OCI-LY1 (cell line): ENCODE data around the gene PPP1R14D.

Experiments
- H2AFZ ChIP-seq: fragments of 200-600 bp; sonication (generic), shearing (Covaris generic); 2 replicates; pipeline ENCODE4 v1.6.0; 2014; ENCODE audit warnings: antibody characterized with exemption, mild to moderate bottlenecking, low read length
- H3F3A ChIP-seq: fragments of 200-600 bp; sonication (generic), shearing (Covaris generic); 2 replicates; pipeline ENCODE4 v1.6.0; 2014; ENCODE audit warnings: mild to moderate bottlenecking, antibody characterized with exemption, low read length, moderate library complexity; ENCODE audit not compliant: insufficient read depth
- H3K27ac ChIP-seq: fragments of 200-600 bp; sonication (generic); 2 replicates; pipeline ENCODE4 v1.5.1; 2014; ENCODE audit warnings: low read length, mixed run types, mild to moderate bottlenecking, low read depth; ENCODE audit not compliant: poor library complexity, severe bottlenecking
- H3K27me3 ChIP-seq: fragments of 200-600 bp; sonication (generic); 2 replicates; pipeline ENCODE4 v1.6.0; 2014; ENCODE audit warnings: antibody characterized with exemption, mild to moderate bottlenecking, low read length, moderate library complexity; ENCODE audit not compliant: insufficient read depth
- H3K36me3 ChIP-seq: fragments of 200-600 bp; sonication (generic); 2 replicates; pipeline ENCODE4 v1.6.1; 2014; ENCODE audit warnings: mild to moderate bottlenecking, antibody characterized with exemption, low read length, moderate library complexity, mixed read lengths; ENCODE audit not compliant: insufficient read depth
- H3K4me1 ChIP-seq: fragments of 200-600 bp; sonication (generic); 2 replicates; pipeline ENCODE4 v1.5.1; 2014; ENCODE audit warnings: mild to moderate bottlenecking, low read length, moderate library complexity; ENCODE audit not compliant: insufficient read depth, severe bottlenecking
- H3K4me2 ChIP-seq: fragments of 200-600 bp; sonication (generic), shearing (Covaris generic); 2 replicates; pipeline ENCODE4 v1.6.1; 2014; ENCODE audit warnings: low read length
- H3K4me3 ChIP-seq: fragments of 200-600 bp; sonication (generic); 2 replicates; pipeline ENCODE4 v1.5.1; 2014; ENCODE audit warnings: low read length, low read depth, mild to moderate bottlenecking, mixed read lengths; ENCODE audit not compliant: poor library complexity, severe bottlenecking
- H3K79me2 ChIP-seq: fragments of 200-600 bp; shearing (Covaris generic); 2 replicates; pipeline ENCODE4 v1.6.1; 2016; ENCODE audit warnings: mixed run types, low read length, mixed read lengths; ENCODE audit not compliant: insufficient read depth
- H3K9ac ChIP-seq: fragments of 200-600 bp; sonication (generic), shearing (Covaris generic); 2 replicates; pipeline ENCODE4 v1.6.1; 2014; ENCODE audit warnings: mild to moderate bottlenecking, low read length, mixed read lengths
- H3K9me2 ChIP-seq: fragments of 200-600 bp; sonication (generic), shearing (Covaris generic); 2 replicates; pipeline ENCODE4 v1.6.1; 2014; ENCODE audit warnings: low read depth, mild to moderate bottlenecking, low read length, mixed read lengths
- H3K9me3 ChIP-seq: fragments of 200-600 bp; shearing (Covaris generic); 2 replicates; pipeline ENCODE4 v1.6.1; 2014; ENCODE audit warnings: low read length, mixed read lengths
- H4K20me1 ChIP-seq: fragments of 200-600 bp; sonication (generic), shearing (Covaris generic); 2 replicates; pipeline ENCODE4 v1.6.0; 2016; ENCODE audit warnings: mild to moderate bottlenecking, low read length; ENCODE audit not compliant: insufficient read depth
- CTCF ChIP-seq: fragments of 200-600 bp; sonication (generic), shearing (Covaris generic); IDR thresholded peaks from 2 replicates; pipeline ENCODE4 v1.5.1; 2017; ENCODE audit warnings: mild to moderate bottlenecking, antibody characterized with exemption, low read length, moderate library complexity, mixed read lengths
- EZH2 ChIP-seq: fragments of 200-600 bp; sonication (generic), shearing (Covaris generic); IDR thresholded peaks from 2 replicates; pipeline ENCODE4 v1.8.0; 2017; ENCODE audit warnings: borderline replicate concordance, mixed run types, mild to moderate bottlenecking, antibody characterized with exemption, low read length, moderate library complexity, mixed read lengths

The PPP1R14D gene

GRCh38 chr15:40770147-40770721, 58.3 kb downstream of the PPP1R14D start:
- Histone ChIP-seq H3K4me2 (peak overlapping the region; percentile 43), H3K9ac (peak overlapping the region; percentile 26; the same call in 1 of the 2 replicates), H2AFZ (no peak overlapping the region), H3K9me3 (no peaks in the 10 kb centered on the region), H3K9me2 (no peaks in the 10 kb centered on the region), H3K27ac (peak overlapping the region; percentile 89), H3K27me3 (no peaks in the 10 kb centered on the region), H3K4me3 (peak overlapping the region; percentile 33), H4K20me1 (no peaks in the 10 kb centered on the region), H3K4me1 (peaks cover 37% of the 10 kb centered on the region), H3K79me2 (no peaks in the 10 kb centered on the region), H3K36me3 (peaks cover 24% of the 10 kb centered on the region; the same call in 1 of the 2 replicates), H3F3A (no peaks in the 10 kb centered on the region)
- TF ChIP-seq EZH2 (no peak), CTCF (no peak)

- no peaks in the 10 kb centered on the region for H3K79me2 ChIP-seq
- H3K27me3 ChIP-seq = no peaks in the 10 kb centered on the region
- no peaks in the 10 kb centered on the region for H4K20me1 ChIP-seq
- H3K4me2 ChIP-seq = peak within 1 kb of the TSS; percentile 43
- peaks cover 44% of the 10 kb centered on the region for H3K4me1 ChIP-seq
- no peaks in the 10 kb centered on the region for H3K9me2 ChIP-seq
- H3K36me3 ChIP-seq = peaks cover 18% of the 10 kb centered on the region; the same call in 1 of the 2 replicates
- H2AFZ ChIP-seq = no peak within 1 kb of the TSS
- peak within 1 kb of the TSS; percentile 33 for H3K4me3 ChIP-seq
- H3K9ac ChIP-seq = peak within 1 kb of the TSS; percentile 45; the same call in 1 of the 2 replicates
- TF ChIP-seq CTCF (no peak), EZH2 (no peak)
- no peaks in the 10 kb centered on the region for H3F3A ChIP-seq
- no peaks in the 10 kb centered on the region for H3K9me3 ChIP-seq
- H3K27ac ChIP-seq = peak within 1 kb of the TSS; percentile 89
These were observed 59.0 kb downstream of the PPP1R14D start, which contains the start of gene C15orf62 for GRCh38 chr15:40769274-40770146. C15orf62 (plus strand) TSS chr15:40769980; CDS start chr15:40770496, 516 bp downstream.

GRCh38 chr15:40768521-40769273, 59.8 kb downstream of the PPP1R14D start:
- Histone ChIP-seq H2AFZ (no peak overlapping the region), H3K9ac (peak overlapping the region; percentile 45; the same call in 1 of the 2 replicates), H3K27me3 (no peaks in the 10 kb centered on the region), H3K4me2 (peak overlapping the region; percentile 43), H3K4me3 (peak overlapping the region; percentile 33), H3K9me3 (no peaks in the 10 kb centered on the region), H3K36me3 (peaks cover 13% of the 10 kb centered on the region; the same call in 1 of the 2 replicates), H3F3A (no peaks in the 10 kb centered on the region), H3K27ac (peak overlapping the region; percentile 89), H3K4me1 (peaks cover 48% of the 10 kb centered on the region), H3K9me2 (no peaks in the 10 kb centered on the region), H3K79me2 (no peaks in the 10 kb centered on the region), H4K20me1 (no peaks in the 10 kb centered on the region)
- TF ChIP-seq EZH2 = no peak
- peak; percentile 43; the same call in 1 of the 2 replicates for TF ChIP-seq CTCF
